ENCODE measurements around the gene ITPRID2.
"Not testable (repeated sequence)": the region's sequence is repeated elsewhere in the genome, so short reads cannot be mapped to it uniquely, and the experiment has no call there.

Gene ITPRID2

DNA sequence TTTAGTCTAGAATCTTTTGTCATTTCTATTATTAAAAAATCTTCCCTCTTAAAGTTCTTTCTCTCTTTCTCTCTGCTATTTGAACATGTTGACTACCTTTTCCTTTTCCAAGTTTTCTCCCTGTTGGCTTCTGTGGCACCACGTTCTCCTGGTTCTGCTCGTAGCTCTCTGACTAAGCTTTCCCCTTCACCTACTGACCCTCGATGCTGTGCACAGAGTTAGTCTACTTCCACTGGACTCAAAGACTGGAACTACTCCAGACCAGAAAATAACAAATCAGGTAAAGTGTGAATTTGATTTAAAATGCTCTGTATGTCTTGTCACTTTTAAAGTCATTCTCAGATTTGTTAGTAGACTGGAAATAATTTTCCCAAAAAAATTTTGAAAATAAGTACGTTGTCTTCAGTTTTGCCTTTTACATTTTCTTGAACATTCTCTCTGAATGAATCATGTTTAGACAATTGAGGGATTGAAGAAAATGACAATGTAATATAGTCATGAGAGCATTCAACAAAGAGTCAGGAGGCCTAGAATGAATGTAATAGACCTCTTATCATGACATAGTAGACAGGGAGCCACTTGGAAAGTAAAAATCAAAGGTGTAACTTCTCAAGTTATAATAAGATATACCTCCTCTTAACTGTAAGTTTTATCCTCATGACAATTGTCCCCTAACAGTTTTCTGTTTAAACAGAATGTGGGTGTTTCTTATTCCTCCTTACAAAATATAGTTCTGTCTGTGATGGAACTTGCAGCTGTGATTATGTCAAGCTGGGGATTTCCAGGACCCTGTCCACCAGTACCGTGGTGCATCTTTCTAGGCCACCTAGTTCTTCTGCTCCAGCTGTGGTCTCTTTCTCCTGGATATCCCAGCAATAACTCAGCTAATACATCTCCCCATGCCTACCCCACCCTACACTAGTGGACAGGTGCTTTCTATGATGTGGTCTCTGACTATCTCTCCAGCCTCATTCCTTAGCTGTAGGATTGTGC is 25.5 kb downstream of the ITPRID2 start:
- DNase-seq: no peak

DNA sequence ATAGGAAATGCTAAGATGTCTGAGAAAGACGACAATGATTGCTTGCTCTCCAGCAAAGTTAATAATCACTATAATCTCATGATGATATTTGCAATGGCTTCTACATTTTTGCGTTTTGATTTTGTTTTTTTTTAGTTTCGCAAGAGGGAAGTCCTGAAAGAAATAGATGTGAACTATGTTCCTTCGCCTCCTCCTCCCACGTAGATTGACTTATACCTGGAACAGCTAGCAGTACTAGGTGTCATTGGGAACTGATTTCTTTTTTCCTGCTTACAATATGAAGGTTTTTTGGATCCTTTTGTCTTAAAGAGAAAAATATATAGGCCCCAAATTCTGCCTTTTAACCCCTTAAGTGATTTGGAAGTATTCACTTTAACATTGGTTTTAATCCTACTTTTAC is 26.7 kb downstream of the ITPRID2 start:
- no peak for DNase-seq

DNA sequence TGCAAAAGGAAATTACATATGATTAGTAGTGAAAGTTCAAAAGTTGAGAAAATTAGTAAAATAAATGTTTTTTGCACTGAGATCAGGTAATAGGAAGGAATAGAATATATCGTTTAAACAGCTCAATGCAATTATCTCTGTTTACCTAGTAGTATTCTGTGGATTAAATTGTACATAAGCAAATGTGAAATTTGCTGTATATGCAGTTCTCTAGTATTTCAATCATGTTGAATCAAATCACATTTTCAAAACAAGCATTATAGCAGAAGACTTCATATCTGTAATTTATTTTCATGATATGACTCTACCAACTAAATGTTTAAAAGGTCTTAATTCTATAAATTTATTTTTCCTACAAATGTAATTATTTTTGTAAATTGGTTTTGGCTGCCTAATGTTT is 31.6 kb downstream of the ITPRID2 start:
- no peak for DNase-seq

DNA sequence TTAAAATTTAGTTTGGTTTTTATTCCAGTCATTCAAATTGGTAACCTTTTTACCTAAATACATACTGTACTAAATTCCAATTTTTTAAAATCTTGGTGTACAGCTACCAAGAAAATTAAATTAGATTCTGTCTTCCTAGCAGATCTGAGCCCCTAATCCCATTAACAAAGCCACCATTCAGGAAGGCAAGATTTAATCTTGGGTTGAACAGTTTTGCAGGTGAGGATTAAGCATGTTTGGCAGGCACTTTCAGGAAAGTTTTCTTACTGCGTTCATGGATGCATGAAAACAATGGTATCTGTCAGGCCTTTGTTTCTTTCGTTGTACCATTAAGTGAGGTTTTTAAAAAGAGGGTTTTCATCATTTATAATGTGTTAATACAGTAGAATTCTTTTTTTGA is 32.8 kb downstream of the ITPRID2 start:
- DNase-seq: no peak

DNA sequence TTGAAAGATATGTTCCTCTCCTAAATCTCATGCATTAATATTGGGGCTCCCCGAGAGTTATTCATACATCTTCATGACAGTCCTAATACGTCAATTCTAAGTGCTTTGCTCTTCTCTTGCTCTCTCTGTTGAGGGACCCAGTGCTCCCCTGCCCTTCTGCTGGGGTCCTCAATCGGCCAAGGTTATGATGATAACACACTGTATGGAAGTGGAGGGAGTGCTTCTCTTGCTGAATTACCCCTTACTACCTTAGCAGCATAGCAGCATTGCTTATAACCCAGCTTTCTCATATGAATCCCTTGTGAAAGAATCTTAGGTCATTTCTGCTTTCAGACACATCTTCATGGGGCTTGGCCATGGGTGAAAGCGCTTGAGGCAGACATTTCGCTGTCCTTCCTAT is 43.2 kb downstream of the ITPRID2 start:
- no peak for DNase-seq

DNA sequence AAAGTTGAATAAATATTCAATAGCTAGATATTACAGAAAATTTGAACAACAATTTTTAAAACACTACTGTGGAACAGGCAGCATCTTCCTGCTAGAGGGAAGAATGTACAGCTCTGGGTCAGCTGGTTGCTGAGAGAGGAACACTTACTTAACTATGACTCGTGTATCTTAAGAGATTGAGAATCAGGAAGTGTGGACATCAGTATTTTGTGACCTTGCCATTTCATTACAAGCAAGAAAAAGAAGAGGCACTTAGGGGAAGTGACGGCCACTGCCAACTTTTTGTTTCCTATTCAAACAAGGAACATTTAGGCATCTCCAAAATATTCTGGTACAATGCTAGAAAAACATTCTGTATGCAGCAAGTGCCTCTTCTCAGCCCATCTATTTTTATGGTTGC is 45.9 kb downstream of the ITPRID2 start:
- DNase-seq: peak; percentile 89 to 93

DNA sequence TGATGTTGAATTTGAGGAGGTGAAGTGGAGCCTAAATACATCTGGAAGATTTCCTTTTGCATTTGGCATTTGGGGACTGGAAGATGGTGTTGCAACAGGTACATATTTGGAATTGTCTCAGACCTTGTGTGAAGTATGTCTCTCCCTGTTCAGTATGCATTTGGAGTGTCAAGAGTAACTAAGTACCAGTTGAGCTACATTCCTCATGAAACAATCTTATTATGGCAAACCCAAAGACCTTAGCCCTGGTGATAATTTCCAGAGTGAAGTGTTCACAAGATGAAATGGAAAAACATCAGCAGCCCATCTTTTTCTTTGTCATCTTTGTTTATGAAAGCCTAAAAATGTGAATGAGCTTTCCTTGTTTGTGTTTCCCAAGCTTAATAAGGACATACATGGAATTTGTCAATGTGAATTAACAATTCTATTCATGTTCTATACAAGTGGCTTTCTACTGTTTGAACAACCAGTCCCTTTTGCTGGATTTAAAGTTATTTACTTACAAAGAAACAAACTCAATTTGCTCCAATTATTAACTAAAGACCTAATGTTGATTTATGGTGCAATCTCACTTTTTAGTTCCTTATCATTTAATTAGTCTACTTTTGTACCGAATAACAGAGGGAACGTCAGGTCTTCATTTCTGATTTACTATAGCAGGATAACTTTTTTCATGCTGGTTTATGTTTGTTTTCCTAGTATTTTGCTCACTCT is 52.0 kb downstream of the ITPRID2 start:
- DNase-seq: no peak

DNA sequence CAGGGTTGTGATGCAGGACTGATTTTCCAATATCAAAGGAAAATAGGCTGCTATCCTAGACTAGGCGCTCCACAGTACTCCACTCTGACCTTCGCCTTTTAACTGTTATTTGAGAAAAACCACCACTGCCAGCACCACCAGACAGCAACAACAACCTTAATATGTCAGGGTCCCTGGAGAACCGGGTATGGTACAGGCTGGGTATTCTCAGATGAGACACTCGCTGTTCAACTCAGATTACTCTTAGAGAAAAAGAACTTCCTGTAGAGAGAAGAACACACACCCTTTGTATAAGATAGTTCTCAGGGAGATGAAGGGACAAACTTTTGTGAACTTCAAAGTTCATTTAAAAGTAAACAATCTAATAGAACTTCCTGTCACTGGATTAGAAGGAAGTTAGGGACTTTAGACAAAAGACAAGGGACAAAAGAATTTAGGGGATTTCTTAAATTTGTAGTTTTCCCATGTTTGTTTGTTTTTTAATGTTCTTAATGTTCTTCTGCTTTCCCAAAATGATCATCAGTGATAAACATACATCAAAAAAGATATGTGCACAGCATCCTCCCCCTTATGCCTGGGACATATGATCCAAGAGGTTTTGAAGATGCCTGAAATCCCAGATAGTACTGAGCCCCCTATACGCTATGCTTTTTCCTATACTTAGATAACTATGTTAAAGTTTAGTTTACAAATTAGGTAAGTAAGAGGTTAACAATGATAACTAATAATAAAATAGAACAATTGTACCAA is 52.8 kb downstream of the ITPRID2 start:
- DNase-seq: no peak

DNA sequence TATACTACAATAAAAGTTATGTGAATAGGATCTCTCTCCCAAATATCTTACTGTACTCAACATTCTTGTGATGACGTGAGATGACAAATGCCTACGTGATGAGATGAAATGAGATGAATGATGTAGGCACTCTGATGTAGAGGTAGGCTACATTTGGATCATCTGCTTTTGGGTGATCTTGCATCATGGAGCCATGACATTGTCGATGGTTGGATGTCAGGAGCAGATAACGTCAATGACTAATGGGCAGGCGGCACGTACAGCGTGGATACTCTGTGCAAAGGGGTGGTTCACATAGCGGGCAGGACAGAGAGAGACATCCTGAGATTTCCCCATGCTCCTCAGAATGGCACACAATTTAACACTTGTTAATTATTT is 53.4 kb downstream of the ITPRID2 start:
- DNase-seq: no peak

DNA sequence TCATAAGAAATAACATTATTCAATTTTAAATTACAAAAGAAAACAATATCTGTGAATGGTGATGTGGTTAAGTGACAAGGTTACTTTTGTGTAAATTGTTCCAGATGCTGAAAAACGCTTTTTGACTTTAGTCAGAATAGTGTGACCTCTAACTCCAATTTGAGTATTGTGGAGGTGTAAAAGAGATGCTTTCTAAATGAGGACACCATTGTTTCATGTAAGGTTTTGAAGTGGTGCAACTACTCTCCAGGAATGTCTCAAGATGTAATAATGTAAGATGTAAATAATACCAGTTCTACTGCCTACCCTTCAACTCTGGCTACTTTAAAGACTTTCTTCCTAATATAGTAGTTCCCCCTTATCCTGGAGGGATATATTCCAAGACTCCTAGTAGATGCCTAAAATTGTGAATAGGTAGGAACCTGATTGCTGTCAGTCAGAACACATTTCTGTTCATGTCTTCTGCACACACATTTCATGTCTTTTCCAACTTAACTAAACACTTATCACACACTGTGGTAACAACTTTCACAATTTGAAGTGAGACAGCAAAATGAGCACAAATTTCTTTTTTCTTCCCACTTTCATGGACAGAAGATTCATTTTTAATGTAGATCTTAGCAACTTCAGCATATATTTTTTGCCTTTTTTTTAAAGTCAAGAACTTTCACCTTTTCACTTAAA is 55.1 kb downstream of the ITPRID2 start:
- DNase-seq: no peak

DNA sequence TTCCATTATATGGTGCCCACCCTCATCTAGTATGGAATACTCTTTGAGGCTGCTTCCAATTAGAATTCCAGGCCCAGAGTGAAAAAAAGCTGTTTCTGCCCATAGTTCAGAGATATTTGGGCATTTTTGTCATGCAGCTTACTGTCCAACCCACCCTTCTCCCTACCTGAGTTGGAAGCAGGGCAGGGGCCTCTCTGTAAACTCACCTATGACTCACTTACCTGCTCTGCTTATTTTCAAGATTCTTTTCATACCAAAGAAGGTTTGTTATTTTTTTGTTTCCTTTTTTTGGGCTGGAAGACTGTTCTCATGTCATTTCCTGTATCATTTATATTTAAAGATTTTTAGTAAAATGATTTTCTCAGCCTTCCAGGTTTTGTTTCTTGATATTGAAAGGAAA is 55.7 kb downstream of the ITPRID2 start:
- DNase-seq: no peak

DNA sequence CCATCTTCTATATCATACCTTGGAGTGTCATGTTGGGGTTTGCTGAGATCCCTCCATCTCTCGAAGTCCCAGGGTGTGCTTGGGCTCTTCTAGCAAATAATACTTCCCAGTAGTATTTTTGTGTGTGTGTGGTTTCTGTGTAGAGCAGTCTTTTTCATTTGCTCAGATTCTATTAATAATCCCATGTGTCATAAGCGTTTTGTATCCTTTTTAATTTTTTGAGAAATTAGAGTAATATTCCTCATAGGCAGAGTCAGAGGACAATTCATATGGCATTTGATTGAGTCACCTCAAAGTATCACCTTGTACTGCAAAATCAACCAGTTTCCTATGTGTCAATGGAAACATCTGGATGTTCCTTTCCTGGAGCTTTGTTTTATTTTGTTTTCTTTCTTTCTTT is 56.7 kb downstream of the ITPRID2 start:
- DNase-seq: no peak

DNA sequence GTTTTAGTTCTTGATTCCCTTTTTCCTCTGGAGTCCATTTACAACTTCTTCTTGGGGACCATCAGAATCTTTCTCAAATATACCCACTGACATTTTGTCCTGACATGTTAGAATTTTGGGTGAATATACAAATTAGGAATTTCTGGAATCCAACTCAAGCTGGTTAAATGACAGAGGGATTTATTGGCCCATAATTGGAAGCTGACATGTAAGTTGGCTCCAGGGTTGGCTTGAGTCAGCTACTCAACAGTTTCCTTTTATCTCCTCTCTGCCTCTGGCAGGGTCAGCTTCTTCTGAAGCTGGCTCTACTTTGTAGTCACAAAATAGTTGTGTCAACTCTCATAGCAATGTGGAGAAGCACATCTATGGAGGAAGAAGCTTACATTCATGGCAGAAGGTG is 57.5 kb downstream of the ITPRID2 start:
- DNase-seq: no peak

DNA sequence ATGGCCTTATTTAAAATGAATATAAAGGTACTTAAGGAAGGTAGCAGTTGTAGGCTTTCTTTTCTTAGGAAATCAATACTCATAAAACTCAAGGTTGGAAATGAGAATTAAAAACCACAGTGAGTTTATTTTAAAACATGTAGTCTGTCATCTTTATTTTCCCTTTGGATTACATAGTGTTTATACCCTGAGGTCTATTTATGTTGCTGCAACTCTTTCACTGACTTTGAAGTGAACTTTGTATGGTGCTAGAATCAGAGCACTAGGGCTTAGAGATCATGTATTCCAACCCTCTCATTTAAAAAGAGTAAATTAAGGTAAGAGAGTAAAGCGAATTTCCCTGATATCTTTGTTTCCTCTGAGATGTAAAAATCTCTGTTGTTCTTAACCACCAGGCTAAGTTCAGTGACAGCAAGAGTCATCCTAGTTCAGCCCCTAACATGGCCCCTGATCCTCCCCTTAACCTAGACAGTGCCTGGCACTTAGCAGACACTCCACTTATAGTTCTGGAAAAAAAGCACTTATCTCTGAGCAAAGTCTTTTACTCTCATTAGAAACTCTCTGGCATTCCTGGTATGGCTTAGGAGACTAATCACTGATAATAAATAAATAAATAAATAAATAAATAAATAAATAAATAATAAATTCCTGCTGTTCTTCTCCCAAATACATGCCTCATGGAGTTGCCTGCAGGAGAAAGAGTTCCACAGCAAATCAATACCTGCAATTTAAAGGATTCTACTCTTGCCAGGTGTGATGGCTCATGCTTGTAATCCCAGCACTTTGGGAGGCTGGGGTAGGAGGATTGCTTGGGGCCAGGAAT is 61.1 kb downstream of the ITPRID2 start:
- DNase-seq: no peak

DNA sequence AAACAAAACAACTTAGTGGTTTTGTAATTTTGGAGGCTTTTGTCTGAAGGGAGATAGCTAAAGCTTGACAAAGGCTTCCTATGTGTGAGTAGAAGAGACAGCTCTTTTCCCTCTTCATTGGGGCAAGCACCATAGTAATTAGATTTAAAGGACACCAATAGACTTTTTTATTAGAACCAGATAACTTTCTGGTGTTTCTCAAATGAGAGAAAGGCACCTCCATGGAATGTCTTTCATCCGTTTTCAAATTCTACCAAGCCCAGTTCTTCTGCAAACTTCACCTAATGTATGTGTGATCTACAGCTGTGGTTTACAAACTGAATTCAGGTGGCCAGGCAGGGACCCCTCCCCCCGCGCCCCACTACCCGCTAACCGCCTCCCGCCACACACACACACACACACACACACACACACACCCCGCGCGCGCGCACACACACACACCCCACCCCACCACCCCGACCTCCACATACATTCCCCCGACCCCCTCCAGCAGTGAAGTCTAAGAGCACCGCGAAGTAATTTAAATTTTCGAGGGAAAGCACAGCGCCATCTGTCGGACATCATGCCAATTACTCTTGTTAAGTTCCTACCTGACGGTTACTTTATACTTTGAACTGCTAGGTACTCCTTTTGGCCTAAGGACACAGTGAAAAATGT is 62.5 kb downstream of the ITPRID2 start:
- DNase-seq: peak; percentile 49 to 72

DNA sequence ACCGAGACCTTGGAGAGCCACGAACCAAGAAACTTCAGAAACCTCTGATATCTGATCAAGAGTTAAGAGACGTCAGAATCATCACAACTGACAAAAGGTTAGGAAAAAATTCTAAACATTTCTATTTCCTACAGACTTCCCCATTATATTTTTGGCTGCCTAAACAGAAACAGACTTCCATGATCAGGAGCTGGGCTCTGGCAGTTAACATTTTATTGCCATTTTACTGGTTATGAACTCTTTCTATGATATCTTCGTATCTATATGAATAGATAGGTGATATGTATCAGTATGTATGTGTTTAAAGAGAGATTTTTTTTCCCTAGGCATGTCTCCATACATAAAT is 63.0 kb downstream of the ITPRID2 start:
- no peak for DNase-seq

DNA sequence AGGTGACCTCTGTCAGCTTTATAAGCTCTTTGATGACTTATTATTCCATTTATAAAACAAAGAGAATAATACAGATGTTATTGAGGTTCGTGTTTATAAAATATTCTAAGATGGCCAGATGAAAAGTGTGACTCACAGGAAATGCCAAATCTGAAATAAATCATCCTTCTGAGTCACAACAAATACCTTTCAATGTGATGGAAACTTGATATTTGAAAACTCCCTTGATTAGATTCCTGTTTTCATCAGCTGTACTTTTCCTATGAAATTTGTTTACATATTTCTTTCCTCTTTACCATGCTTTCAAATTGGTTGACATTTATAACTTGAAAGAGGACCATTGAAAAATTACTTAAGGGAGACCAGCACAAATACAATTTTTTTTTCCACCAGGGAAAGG is 63.5 kb downstream of the ITPRID2 start:
- no peak for DNase-seq

DNA sequence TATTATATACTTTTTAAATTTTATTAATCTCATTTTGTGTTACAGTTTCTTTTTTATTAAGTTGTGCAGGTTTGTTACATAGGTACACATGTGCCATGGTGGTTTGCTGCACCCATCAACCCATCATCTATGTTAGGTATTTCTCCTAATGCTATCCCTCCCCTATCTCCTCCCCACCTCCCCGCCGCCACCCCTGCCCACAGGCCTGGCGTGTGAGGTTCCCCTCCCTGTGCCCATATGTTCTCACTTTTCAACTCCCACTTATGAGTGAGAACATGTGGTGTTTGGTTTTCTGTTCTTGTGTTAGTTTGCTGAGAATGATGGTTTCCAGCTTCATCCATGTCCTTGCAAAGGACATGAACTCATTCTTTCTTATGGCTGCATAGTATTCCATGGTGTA is 64.3 kb downstream of the ITPRID2 start:
- not testable (repeated sequence) for DNase-seq

DNA sequence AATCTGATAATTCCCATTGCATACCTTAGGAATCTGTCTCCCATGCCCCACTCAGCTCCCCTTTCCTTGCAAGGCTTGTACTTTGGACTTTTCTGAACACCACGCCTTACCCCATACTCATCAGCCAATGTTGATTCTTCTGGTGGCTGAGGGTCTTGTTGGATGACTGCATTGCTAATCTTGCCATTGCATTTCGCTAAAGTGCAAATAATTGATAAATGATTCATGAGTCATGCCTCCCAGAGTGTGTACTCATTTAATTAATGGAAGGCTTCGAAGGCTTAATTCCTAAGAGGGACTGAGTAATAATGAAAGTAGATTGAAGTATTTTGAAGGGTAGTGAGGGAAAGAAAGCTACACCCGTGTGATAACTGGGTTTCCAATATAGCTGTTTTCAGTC is 66.1 kb downstream of the ITPRID2 start:
- DNase-seq: no peak

DNA sequence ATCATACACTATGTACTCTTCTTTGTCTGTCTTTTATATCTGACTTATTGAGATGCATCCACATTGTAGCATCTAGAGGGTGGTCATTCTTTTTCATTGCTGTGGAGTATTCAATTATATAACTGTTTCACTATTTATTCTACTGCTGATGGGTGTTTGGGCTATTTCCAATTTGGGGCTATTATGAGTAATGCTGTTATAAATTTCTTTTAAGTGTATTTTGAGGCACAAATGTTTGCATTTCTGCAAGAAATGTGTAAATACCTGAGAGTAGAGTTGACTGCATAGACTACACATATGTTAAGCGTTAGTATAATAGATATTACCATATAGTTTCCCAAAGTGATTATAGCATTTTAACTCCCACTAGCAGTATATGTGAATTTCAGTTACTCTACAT is 67.2 kb downstream of the ITPRID2 start:
- no peak for DNase-seq

DNA sequence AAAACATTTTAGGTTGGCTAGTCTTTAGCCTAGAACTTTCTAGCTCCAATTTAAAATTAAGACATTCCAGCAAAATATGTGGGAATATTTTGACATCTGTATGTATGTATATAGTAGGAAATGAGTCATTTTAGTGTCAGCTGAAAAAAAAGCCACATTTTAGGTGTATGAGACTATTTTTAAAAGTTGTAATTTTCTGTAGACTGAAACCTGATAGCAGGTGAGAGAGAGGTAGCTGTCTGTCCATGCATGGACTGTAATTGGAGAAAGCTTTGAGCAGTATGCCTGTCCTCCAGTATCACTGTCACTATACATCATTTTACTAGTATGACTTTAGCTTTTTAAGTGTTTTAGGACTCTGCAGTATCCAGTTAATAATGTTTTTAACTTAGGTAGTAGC is 68.0 kb downstream of the ITPRID2 start:
- DNase-seq: no peak

Data from inflammatory macrophage (primary cell).